ENCODE results near the gene AGPAT3.

Gene AGPAT3

DNA sequence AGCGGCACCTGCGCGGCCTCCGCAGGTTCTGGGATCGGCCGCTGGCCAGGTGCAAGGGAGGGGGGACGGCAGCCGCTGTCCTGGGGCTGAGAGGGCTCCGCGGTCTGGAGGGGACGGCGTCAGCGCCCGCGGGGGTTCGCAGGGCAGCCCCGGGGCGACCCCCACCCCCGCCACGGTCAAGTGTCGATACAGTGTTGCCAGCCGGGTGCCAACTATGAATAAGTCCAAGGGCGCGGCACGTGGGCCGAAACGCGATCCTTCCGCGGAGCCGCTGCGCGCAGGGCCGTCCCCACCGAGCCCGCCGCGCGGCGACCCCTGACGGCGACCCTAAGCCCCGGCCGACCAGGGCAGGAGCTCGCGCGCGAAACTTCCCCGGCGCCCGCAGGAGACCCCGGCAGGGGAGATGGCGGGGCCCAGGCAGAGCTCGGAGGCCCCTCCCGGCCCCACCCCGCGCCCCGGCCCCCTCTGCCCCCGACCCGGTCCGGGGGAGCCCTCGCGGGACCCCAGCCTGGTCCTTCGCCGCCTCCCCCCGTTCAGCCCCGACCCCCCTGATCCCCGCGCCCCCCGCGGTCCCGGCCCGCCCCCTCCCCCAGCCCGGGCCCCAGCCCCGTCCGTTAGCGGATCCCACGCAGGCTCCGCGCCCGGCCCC lies 586 bp upstream of the AGPAT3 start:
- peak overlapping the region; percentile 50 for H3K4me3 ChIP-seq (replicated peaks; ENCODE audit: low read depth, low read length)
- TF ChIP-seq, protein P1, sequence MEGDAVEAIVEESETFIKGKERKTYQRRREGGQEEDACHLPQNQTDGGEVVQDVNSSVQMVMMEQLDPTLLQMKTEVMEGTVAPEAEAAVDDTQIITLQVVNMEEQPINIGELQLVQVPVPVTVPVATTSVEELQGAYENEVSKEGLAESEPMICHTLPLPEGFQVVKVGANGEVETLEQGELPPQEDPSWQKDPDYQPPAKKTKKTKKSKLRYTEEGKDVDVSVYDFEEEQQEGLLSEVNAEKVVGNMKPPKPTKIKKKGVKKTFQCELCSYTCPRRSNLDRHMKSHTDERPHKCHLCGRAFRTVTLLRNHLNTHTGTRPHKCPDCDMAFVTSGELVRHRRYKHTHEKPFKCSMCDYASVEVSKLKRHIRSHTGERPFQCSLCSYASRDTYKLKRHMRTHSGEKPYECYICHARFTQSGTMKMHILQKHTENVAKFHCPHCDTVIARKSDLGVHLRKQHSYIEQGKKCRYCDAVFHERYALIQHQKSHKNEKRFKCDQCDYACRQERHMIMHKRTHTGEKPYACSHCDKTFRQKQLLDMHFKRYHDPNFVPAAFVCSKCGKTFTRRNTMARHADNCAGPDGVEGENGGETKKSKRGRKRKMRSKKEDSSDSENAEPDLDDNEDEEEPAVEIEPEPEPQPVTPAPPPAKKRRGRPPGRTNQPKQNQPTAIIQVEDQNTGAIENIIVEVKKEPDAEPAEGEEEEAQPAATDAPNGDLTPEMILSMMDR (IDR thresholded peaks at IDR 0.05; ENCODE audit: low read depth, low read length, missing control alignments): no peak
- DNase-seq (ENCODE audit: extremely low read depth, low read depth): no peak

- DNase-seq (ENCODE audit: extremely low read depth, low read depth): no peak
- H3K4me3 ChIP-seq (replicated peaks; ENCODE audit: low read depth, low read length): peak overlapping the region; percentile 65
- TF ChIP-seq, protein P1 (IDR thresholded peaks at IDR 0.05; ENCODE audit: low read depth, low read length, missing control alignments): no peak
These were observed 677 bp downstream of the AGPAT3 start for GRCh38 chr21:43865540-43866259.

- peak overlapping the region; percentile 65 for H3K4me3 ChIP-seq (replicated peaks; ENCODE audit: low read depth, low read length)
- TF ChIP-seq, protein P1 (IDR thresholded peaks at IDR 0.05; ENCODE audit: low read depth, low read length, missing control alignments): no peak
- DNase-seq (ENCODE audit: extremely low read depth, low read depth): peak; percentile 33
These were observed 1.2 kb downstream of the AGPAT3 start for GRCh38 chr21:43866260-43866629.

GRCh38 chr21:43866659-43867331 lies 1.8 kb downstream of the AGPAT3 start:
- H3K4me3 ChIP-seq (replicated peaks; ENCODE audit: low read depth, low read length): peak overlapping the region; percentile 65
- DNase-seq (ENCODE audit: extremely low read depth, low read depth): no peak
- TF ChIP-seq, protein P1 (IDR thresholded peaks at IDR 0.05; ENCODE audit: low read depth, low read length, missing control alignments): no peak

GRCh38 chr21:43867332-43867703 lies 2.3 kb downstream of the AGPAT3 start:
- TF ChIP-seq, protein P1 (IDR thresholded peaks at IDR 0.05; ENCODE audit: low read depth, low read length, missing control alignments): no peak
- H3K4me3 ChIP-seq (replicated peaks; ENCODE audit: low read depth, low read length): peak overlapping the region; percentile 65

DNA sequence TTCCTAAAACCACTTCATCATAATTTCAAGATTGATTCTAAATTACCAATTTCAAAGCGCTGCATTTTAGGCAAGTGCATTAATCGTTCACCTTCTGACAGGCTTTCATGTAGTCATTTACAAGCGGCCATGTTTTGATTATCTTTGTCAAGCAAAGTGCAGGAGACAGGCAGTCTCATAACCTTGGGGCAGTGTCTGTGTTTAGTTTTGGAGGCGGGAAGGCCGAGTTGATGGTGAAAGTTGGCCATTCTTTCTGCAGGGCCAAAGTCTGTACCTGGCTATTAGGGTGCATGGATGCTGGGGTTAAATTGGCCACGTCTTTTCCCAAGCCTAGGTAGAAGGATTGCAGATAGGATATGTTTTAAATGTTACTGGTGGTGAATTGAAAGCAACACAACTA lies 2.9 kb downstream of the AGPAT3 start:
- TF ChIP-seq, protein P1 (IDR thresholded peaks at IDR 0.05; ENCODE audit: low read depth, low read length, missing control alignments): no peak
- H3K4me3 ChIP-seq (replicated peaks; ENCODE audit: low read depth, low read length): no peak overlapping the region
- DNase-seq (ENCODE audit: extremely low read depth, low read depth): no peak

More at GRCh38 chr21:43867332-43867703, 2.3 kb downstream of the AGPAT3 start:
- DNase-seq (ENCODE audit: extremely low read depth, low read depth): no peak

Data from HFF-Myc (cell line).